NCI-H2171 treated with DMSO at 0.1 percent for 48 hours (cell line): ENCODE data around the gene PIGT.
"Not testable (repeated sequence)": the region's sequence is repeated elsewhere in the genome, so short reads cannot be mapped to it uniquely, and the experiment has no call there.

Source experiments
- DNase-seq: peaks from one replicate; lab custom pipeline; 2025; lab: John Stamatoyannopoulos, UW

Gene PIGT

DNA sequence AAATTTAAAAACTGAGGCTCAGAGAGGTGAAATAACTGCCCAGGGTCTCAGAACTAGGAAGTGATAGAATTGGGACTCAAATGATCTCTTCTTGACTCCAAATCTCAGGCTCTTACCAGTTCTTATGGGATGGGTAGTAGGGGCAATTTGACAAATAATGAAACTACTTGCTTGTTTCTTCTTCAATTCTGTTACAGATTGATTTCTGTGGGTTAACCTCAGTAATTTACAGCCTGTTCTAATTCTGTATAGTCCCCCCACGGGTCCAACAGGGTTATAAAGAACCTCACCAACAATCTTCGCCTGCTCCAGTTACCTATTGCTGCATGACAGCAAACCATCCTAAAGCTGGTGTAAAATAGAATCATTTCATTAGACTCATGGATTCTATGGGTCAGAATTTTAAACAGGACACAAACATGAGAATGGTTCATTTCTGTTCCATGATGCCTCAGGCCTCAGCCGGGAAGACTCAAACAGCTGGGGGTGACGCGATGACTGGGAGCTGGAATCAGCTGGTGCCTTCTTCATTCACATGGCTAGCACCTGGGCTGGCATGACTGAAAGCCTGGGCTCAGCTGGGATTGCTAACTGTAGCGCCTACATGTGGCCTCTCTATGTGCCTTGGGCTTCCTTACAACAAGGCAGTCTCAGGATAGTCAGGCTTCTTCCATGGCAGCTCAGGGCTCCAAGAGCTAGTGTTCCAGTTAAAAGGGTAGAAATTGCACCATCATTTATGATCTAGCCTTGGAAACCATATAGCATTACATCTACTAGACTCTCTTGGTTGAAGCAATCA lies 47.0 kb downstream of the PIGT start:
- no peak for DNase-seq

DNA sequence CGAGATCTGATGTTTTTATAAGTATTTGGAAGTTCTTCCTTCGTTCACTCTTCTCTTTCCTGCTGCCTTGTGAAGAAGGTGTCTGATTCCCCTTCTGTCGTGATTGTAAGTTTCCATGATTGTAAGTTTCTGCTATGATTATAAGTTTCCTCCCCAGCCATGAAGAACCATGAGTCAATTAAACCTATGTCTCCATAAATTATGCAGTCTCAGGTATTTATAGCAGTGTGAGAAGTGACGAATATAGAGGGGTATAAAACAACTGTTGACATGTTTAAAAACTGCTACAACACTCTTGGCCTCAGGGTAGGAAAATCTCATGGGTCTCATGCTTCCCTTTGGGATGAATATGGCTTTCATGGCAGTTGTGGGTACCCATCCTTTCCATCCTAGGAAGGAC lies 47.8 kb downstream of the PIGT start:
- DNase-seq, result no peak

DNA sequence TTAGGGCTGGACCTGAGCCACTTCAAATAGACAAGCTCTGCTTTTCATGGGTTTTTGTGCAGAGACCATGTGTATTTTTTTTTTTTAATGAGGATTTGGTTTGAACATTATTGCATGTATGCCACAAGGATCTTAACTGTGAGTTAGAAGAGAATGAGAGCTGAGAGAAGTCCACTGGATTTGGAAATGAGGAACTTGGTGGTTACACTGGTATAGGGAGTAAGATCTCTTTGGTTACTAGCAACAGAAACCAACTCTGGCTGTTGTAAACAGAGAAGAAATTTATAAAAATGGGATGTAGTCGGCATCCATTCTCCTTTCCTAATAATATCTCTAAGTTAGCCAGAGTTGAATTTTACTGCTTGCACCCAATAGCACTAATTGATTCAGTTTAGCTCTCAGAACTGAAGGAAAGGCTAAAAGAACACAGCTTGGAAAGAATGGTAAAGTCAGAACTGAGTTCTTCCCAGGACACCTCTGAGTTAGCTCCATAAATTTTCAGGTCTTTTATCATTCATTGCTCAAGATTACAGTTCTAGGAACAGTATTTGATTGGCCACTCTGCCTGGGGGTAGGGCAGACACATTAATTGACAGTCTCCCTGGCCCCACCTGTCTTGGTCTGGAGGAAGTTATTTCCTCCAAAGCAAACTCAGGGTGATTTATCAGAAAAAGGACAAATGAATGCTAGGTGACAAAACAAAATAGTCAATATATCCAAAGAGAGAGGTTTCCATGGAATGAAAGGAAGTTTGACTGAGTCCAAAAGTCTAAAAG lies 49.7 kb downstream of the PIGT start:
- DNase-seq, result no peak

DNA sequence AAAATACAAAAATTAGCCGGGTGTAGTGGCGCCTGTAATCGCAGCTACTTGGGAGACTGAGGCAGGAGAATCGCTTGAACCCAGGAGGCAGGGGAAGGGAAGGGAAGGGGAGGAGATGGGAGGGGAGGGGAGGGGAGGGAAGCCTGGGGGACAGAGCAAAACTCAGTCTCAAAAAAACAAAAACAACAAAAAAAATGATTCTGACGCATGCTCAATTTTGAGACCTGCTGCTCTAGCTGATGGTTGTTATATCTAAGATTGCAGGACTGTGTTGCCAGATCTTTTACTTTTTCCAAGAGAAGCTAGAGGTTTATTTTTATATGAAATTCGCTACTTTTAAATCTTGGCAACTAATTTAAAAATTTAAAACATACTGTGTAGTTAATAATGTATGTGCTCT lies 51.2 kb downstream of the PIGT start:
- no peak for DNase-seq

DNA sequence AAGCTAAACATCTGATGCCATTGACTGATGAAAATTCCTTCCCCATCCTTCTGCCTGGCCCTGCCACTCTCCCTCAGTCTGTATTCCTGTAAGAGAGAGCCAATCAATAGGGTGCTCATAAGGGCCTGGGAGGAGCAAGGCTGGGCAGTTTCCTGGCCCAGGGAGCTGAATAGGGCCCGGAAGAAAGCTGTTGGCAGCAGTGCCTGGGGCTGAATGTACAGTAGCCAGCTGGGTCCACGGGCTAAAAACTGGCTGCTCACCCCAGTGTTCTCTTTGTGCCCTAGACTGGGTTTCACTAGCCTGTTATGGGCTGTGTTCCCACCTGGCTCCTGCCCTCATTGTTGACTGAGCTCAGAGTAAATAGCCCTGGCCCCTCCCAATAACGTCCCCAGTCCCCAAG lies 51.9 kb downstream of the PIGT start:
- no peak for DNase-seq

DNA sequence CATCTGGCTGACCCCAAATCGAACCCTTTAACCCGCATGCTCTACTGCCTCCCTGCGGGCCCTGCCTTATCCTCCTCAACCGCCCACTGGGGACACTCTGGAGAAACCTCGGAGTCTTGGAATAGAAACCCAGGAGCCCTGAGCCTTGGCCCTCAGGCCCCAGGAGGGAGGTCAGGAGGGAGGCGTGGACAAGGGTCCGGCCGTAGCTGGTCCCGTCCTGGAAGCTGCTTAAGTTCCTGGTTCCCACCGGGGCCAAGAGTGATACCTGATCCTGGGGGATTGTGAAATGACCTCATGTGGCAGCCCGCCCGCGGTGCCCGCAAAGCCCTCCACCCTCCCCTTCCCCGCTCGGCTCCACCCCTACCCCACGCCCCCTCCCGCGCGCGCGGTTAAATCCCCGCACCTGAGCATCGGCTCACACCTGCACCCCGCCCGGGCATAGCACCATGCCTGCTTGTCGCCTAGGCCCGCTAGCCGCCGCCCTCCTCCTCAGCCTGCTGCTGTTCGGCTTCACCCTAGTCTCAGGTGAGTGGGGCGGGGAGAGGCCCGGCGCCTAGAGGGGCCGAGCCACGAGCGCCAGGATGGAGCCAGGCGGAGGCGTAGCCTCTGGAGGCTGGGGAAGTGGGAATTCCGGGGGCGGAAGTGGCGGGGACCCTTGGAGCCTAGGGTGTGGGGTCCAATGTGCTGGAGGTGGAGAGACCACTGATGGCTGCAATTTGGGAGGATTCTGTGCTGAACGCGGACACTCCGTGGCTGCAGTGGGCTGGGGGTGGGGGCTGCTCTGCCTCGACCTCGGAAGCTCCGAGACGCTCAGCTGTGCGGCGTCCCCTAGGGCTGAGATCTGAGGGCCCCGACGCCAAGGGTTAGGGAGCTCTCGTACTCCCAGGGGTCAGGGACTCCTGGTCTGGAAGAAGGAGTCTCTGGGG lies 53.7 kb downstream of the PIGT start, which contains the start of gene WFDC2:
WFDC2 (plus strand) TSS at position 418 of the 926 bp plus-strand sequence; CDS start at position 447, 29 bp downstream.
- DNase-seq, result peak; percentile 62

DNA sequence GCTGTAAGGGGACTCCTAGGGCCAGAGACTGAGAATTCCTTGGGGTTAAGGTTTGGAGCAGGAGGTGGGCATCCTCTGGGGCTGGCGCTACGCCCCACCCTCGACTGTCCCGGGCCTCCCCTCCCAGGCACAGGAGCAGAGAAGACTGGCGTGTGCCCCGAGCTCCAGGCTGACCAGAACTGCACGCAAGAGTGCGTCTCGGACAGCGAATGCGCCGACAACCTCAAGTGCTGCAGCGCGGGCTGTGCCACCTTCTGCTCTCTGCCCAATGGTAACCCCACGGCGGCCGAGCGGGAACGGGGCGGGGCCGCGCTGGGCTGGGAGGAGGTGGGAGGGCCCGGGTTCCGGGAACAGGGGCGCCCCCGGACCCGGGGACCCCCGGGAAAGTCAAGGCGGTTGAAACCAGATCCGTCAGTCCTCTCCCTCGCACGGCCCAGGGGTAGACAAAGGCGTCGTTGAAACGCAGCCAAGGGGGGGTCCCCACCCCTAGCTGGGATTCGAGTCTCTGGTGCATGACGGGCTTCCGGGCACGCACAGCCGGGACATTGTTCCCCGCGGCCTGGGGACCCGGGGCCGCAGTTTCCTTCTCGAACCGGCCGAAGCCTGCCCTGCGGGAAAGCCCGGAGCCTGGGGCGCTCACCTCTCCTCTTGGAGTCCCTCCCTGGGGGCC lies 54.5 kb downstream of the PIGT start:
- no peak for DNase-seq

DNA sequence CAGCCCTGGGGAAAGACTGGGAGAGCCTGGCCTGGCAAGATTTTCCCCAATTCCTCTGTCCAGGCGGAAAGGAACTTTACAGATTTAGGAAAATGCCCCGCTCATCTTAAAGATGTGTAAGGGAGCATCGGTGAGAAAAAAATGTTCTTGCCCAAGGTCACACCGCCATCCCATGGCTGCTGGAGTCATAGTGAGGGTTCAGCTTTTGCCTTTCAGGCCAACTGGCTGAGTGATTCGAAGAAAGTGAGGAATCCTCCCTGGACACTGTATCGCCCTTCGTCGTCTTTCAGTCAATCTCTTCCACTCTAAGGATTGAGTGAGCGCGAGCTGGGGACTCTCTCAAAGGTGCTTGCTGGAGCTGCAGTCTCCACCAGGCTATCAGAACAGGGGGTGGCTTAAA lies 55.0 kb downstream of the PIGT start:
- no peak for DNase-seq

DNA sequence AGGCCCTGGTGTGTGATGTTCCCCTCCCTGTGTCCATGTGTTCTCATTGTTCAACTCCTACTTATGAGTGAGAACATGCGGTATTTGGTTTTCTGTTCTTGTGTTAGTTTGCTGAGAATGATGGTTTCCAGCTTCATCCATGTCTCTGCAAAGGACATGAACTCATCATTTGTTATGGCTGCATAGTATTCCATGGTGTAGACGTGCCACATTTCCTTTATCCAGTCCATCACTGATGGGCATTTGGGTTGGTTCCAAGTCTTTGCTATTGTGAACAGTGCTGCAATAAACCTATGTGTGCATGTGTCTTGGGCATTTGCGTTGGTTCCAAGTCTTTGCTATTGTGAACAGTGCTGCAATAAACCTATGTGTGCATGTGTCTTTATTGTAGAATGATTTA lies 56.3 kb downstream of the PIGT start:
- not testable (repeated sequence) for DNase-seq
